SK-N-SH treated with all-trans-retinoic acid at 6 μM for 48 hours (cell line): Measurements from ENCODE around the gene KCNAB3.
A peak's percentile ranks its signal among the peaks of the same experiment; 100 is the strongest.

ENCODE experiments used
- ATAC-seq: fragments of 200-7000 bp; cut with Tn5 transposase; 3 replicates; pipeline ENCODE4 v1.9.1; 2020; ENCODE audit warnings: mild to moderate bottlenecking, moderate library complexity
- ARNTL ChIP-seq: fragments of 450-650 bp; formaldehyde crosslinking; IDR thresholded peaks from 2 replicates; pipeline ENCODE4 v1.5.0; 2020; ENCODE audit warnings: low read depth, mild to moderate bottlenecking, moderate library complexity, borderline replicate concordance
- BACH2 ChIP-seq: fragments of 250-450 bp; sonication (Bioruptor Pico); IDR thresholded peaks from 2 replicates; pipeline ENCODE4 v1.9.0; 2021; ENCODE audit warnings: mild to moderate bottlenecking, borderline replicate concordance
- CREB5 ChIP-seq: fragments of 250-450 bp; sonication (Bioruptor Pico); IDR thresholded peaks from 2 replicates; pipeline ENCODE4 v1.5.1; 2020; ENCODE audit warnings: low read depth, mild to moderate bottlenecking, moderate library complexity
- CSDC2 ChIP-seq: fragments of 250-450 bp; sonication (Bioruptor Pico); IDR thresholded peaks from 2 replicates; pipeline ENCODE4 v1.5.0; 2020; ENCODE audit warnings: mild to moderate bottlenecking, moderate library complexity
- ESRRG ChIP-seq: fragments of 250-450 bp; sonication (Bioruptor Pico); IDR thresholded peaks from 2 replicates; pipeline ENCODE4 v1.6.1; 2021; ENCODE audit warnings: mild to moderate bottlenecking
- GLIS3 ChIP-seq: fragments of 250-450 bp; sonication (Bioruptor Pico); IDR thresholded peaks from 2 replicates; pipeline ENCODE4 v1.5.0; 2020; ENCODE audit warnings: mild to moderate bottlenecking, moderate library complexity
- ISL1 ChIP-seq: fragments of 250-450 bp; sonication (Bioruptor Pico); IDR thresholded peaks from 2 replicates; pipeline ENCODE4 v2.1.2; 2022; ENCODE audit warnings: mild to moderate bottlenecking, moderate library complexity
- OSR1 ChIP-seq: fragments of 250-450 bp; sonication (Bioruptor Pico); IDR thresholded peaks from 2 replicates; pipeline ENCODE4 v1.8.0; 2022; ENCODE audit warnings: moderate library complexity, mild to moderate bottlenecking, inconsistent platforms
- PATZ1 ChIP-seq: fragments of 250-450 bp; sonication (Bioruptor Pico); IDR thresholded peaks from 2 replicates; pipeline ENCODE4 v1.8.0; 2020; ENCODE audit warnings: mild to moderate bottlenecking, moderate library complexity, borderline replicate concordance
- POU6F1 ChIP-seq: fragments of 250-450 bp; sonication (Bioruptor Pico); IDR thresholded peaks from 2 replicates; pipeline ENCODE4 v1.8.0; 2021; ENCODE audit warnings: low read depth, mild to moderate bottlenecking, moderate library complexity, borderline replicate concordance
- PPARA ChIP-seq: fragments of 250-450 bp; sonication (Bioruptor Pico); IDR thresholded peaks from 2 replicates; pipeline ENCODE4 v1.5.0; 2020; ENCODE audit warnings: mild to moderate bottlenecking, borderline replicate concordance
- RARB ChIP-seq: fragments of 250-450 bp; sonication (Bioruptor Pico); IDR thresholded peaks from 2 replicates; pipeline ENCODE4 v1.8.0; 2021; ENCODE audit warnings: mild to moderate bottlenecking, moderate library complexity
- SNAI2 ChIP-seq: fragments of 250-450 bp; sonication (Bioruptor Pico); IDR thresholded peaks from 2 replicates; pipeline ENCODE4 v1.5.0; 2020; ENCODE audit warnings: mild to moderate bottlenecking, moderate library complexity
- TCF4 ChIP-seq: fragments of 250-450 bp; sonication (Bioruptor Pico); IDR thresholded peaks from 2 replicates; pipeline ENCODE4 v1.8.0; 2021; ENCODE audit warnings: mild to moderate bottlenecking, moderate library complexity, borderline replicate concordance
- TOX ChIP-seq: fragments of 250-450 bp; sonication (Bioruptor Pico); IDR thresholded peaks from 2 replicates; pipeline ENCODE4 v1.8.0; 2021; ENCODE audit warnings: mild to moderate bottlenecking, moderate library complexity, borderline replicate concordance
- TSHZ2 ChIP-seq: fragments of 250-450 bp; sonication (Bioruptor Pico); IDR thresholded peaks from 2 replicates; pipeline ENCODE4 v1.5.0; 2020; ENCODE audit warnings: mild to moderate bottlenecking, moderate library complexity
- ZC3H10 ChIP-seq: fragments of 250-450 bp; sonication (Bioruptor Pico); IDR thresholded peaks from 2 replicates; pipeline ENCODE4 v1.5.1; 2021; ENCODE audit warnings: mild to moderate bottlenecking, moderate library complexity
- ZFP30 ChIP-seq: fragments of 450-650 bp; formaldehyde crosslinking; IDR thresholded peaks from 2 replicates; pipeline ENCODE4 v1.5.0; 2022; ENCODE audit warnings: mild to moderate bottlenecking, moderate library complexity
- ZNF565 ChIP-seq: fragments of 450-650 bp; formaldehyde crosslinking; conservative IDR thresholded peaks from 2 replicates; pipeline ENCODE4 v1.5.0; 2020; ENCODE audit warnings: low read depth, mild to moderate bottlenecking, moderate library complexity
- ZNF70 ChIP-seq: fragments of 450-650 bp; formaldehyde crosslinking; IDR thresholded peaks from 2 replicates; pipeline ENCODE4 v1.5.0; 2020; ENCODE audit warnings: mild to moderate bottlenecking, moderate library complexity
- ZNF8 ChIP-seq: fragments of 450-650 bp; formaldehyde crosslinking; IDR thresholded peaks from 2 replicates; pipeline ENCODE4 v1.5.0; 2020; ENCODE audit warnings: mild to moderate bottlenecking, moderate library complexity

KCNAB3 gene

GRCh38 chr17:7935859-7936258 is 6.2 kb upstream of the KCNAB3 start:
- no peak for ATAC-seq
- TF ChIP-seq GLIS3 (no peak), ZNF70 (CRISPR knock-in tag) (no peak), ISL1 (no peak), BACH2 (CRISPR knock-in tag) (no peak), ZC3H10 (CRISPR knock-in tag) (no peak), TOX (CRISPR knock-in tag) (no peak), SNAI2 (CRISPR knock-in tag) (no peak)

- peak; percentile 30 for ATAC-seq
- TF ChIP-seq ISL1 (no peak), PATZ1 (no peak), GLIS3 (no peak), RARB (CRISPR knock-in tag) (no peak), PPARA (CRISPR knock-in tag) (no peak), POU6F1 (no peak), CSDC2 (CRISPR knock-in tag) (no peak), ESRRG (no peak), ZNF565 (no peak), TCF4 (CRISPR knock-in tag) (no peak), ZC3H10 (CRISPR knock-in tag) (no peak)
Observed at GRCh38 chr17:7932949-7933348, 3.3 kb upstream of the KCNAB3 start.

GRCh38 chr17:7932483-7932891 is 2.8 kb upstream of the KCNAB3 start:
- no peak for TF ChIP-seq SNAI2 (CRISPR knock-in tag)
- no peak for TF ChIP-seq TOX (CRISPR knock-in tag)
- no peak for TF ChIP-seq ARNTL (CRISPR knock-in tag)
- TF ChIP-seq TSHZ2 (CRISPR knock-in tag): no peak
- TF ChIP-seq OSR1 (CRISPR knock-in tag): no peak
- TF ChIP-seq CREB5 (CRISPR knock-in tag): no peak
- TF ChIP-seq CSDC2 (CRISPR knock-in tag): no peak
- TF ChIP-seq ISL1: no peak
- TF ChIP-seq RARB (CRISPR knock-in tag): no peak
- TF ChIP-seq ZNF8: no peak
- no peak for TF ChIP-seq BACH2 (CRISPR knock-in tag)
- no peak for TF ChIP-seq ESRRG
- TF ChIP-seq ZC3H10 (CRISPR knock-in tag): no peak
- no peak for TF ChIP-seq GLIS3
- TF ChIP-seq ZNF70 (CRISPR knock-in tag): no peak
- TF ChIP-seq POU6F1: no peak
- TF ChIP-seq ZNF565: no peak
- no peak for TF ChIP-seq ZFP30 (CRISPR knock-in tag)
- peak; percentile 45 for ATAC-seq
